ENCODE measurements around the gene WDR20.

Gene WDR20

GRCh38 chr14:102218688-102219087 is 79.0 kb downstream of the WDR20 start:
- Histone ChIP-seq H3K79me2 (ENCODE audit: insufficient read depth, low read length) (no peaks in the 10 kb centered on the region), H3K9ac (ENCODE audit: low read depth, low read length, poor library complexity, severe bottlenecking) (no peak overlapping the region), H3K4me1 (ENCODE audit: insufficient read depth, low read length, poor library complexity, severe bottlenecking) (no peaks in the 10 kb centered on the region), H3K9me3 (ENCODE audit: insufficient read depth, low read depth, low read length) (no peaks in the 10 kb centered on the region), H3F3A (ENCODE audit: low read depth) (no peaks in the 10 kb centered on the region), H3K36me3 (ENCODE audit: insufficient read depth, low read length) (peaks cover 4% of the 10 kb centered on the region; the same call in 1 of the 2 replicates), H3K9me2 (replicated peaks; ENCODE audit: low read depth, low read length) (no peaks in the 10 kb centered on the region), H3K27me3 (ENCODE audit: insufficient read depth, low read length, poor library complexity, severe bottlenecking) (no peaks in the 10 kb centered on the region), H3K4me2 (ENCODE audit: low read depth, low read length, poor library complexity, severe bottlenecking) (no peak overlapping the region), H3K4me3 (ENCODE audit: low read length, poor library complexity, severe bottlenecking) (no peak overlapping the region), H4K20me1 (ENCODE audit: insufficient read depth, low read length, poor library complexity, severe bottlenecking) (no peaks in the 10 kb centered on the region), H2AFZ (ENCODE audit: low read length) (no peak overlapping the region)
- TF ChIP-seq CTCF (conservative IDR thresholded peaks at IDR 0.05; ENCODE audit: low read length) (no peak), EZH2phosphoT487 (IDR thresholded peaks at IDR 0.05; ENCODE audit: borderline replicate concordance) (no peak)

GRCh38 chr14:102219316-102219715 is 79.6 kb downstream of the WDR20 start:
- no peak overlapping the region for H2AFZ ChIP-seq (ENCODE audit: low read length)
- no peaks in the 10 kb centered on the region for H3K9me3 ChIP-seq (ENCODE audit: insufficient read depth, low read depth, low read length)
- no peak overlapping the region for H3K9ac ChIP-seq (ENCODE audit: low read depth, low read length, poor library complexity, severe bottlenecking)
- no peaks in the 10 kb centered on the region for H3K36me3 ChIP-seq (ENCODE audit: insufficient read depth, low read length)
- no peaks in the 10 kb centered on the region for H3K4me1 ChIP-seq (ENCODE audit: insufficient read depth, low read length, poor library complexity, severe bottlenecking)
- TF ChIP-seq EZH2phosphoT487 (IDR thresholded peaks at IDR 0.05; ENCODE audit: borderline replicate concordance), result no peak
- no peak for TF ChIP-seq CTCF (conservative IDR thresholded peaks at IDR 0.05; ENCODE audit: low read length)
- H3F3A ChIP-seq (ENCODE audit: low read depth), result no peaks in the 10 kb centered on the region
- H3K27me3 ChIP-seq (ENCODE audit: insufficient read depth, low read length, poor library complexity, severe bottlenecking), result no peaks in the 10 kb centered on the region
- no peaks in the 10 kb centered on the region for H3K9me2 ChIP-seq (replicated peaks; ENCODE audit: low read depth, low read length)
- H4K20me1 ChIP-seq (ENCODE audit: insufficient read depth, low read length, poor library complexity, severe bottlenecking), result no peaks in the 10 kb centered on the region
- H3K4me2 ChIP-seq (ENCODE audit: low read depth, low read length, poor library complexity, severe bottlenecking), result no peak overlapping the region
- H3K4me3 ChIP-seq (ENCODE audit: low read length, poor library complexity, severe bottlenecking), result no peak overlapping the region
- H3K79me2 ChIP-seq (ENCODE audit: insufficient read depth, low read length), result no peaks in the 10 kb centered on the region

GRCh38 chr14:102220031-102220430 is 80.3 kb downstream of the WDR20 start:
- Histone ChIP-seq H3K9me3 (ENCODE audit: insufficient read depth, low read depth, low read length) (no peaks in the 10 kb centered on the region), H3K9me2 (replicated peaks; ENCODE audit: low read depth, low read length) (no peaks in the 10 kb centered on the region), H2AFZ (ENCODE audit: low read length) (no peak overlapping the region), H3K27me3 (ENCODE audit: insufficient read depth, low read length, poor library complexity, severe bottlenecking) (no peaks in the 10 kb centered on the region), H3K4me1 (ENCODE audit: insufficient read depth, low read length, poor library complexity, severe bottlenecking) (no peaks in the 10 kb centered on the region), H3K4me2 (ENCODE audit: low read depth, low read length, poor library complexity, severe bottlenecking) (no peak overlapping the region), H4K20me1 (ENCODE audit: insufficient read depth, low read length, poor library complexity, severe bottlenecking) (no peaks in the 10 kb centered on the region), H3K36me3 (ENCODE audit: insufficient read depth, low read length) (no peaks in the 10 kb centered on the region), H3F3A (ENCODE audit: low read depth) (no peaks in the 10 kb centered on the region), H3K4me3 (ENCODE audit: low read length, poor library complexity, severe bottlenecking) (no peak overlapping the region), H3K9ac (ENCODE audit: low read depth, low read length, poor library complexity, severe bottlenecking) (no peak overlapping the region), H3K79me2 (ENCODE audit: insufficient read depth, low read length) (no peaks in the 10 kb centered on the region)
- TF ChIP-seq EZH2phosphoT487 (IDR thresholded peaks at IDR 0.05; ENCODE audit: borderline replicate concordance) (no peak), CTCF (conservative IDR thresholded peaks at IDR 0.05; ENCODE audit: low read length) (no peak)

All from Loucy (cell line).